IPS-20b (cell line): ENCODE results near the gene IDE.

Experiments
- H3K27ac ChIP-seq: one replicate; pipeline ENCODE4 v1.5.1; 2013; ENCODE audit warnings: low read length
- H3K27me3 ChIP-seq: 2 replicates; pipeline ENCODE4 v1.6.1; 2013; ENCODE audit warnings: mild to moderate bottlenecking, low read length, inconsistent platforms; ENCODE audit not compliant: insufficient read depth
- H3K36me3 ChIP-seq: 2 replicates; pipeline ENCODE4 v1.6.1; 2013; ENCODE audit warnings: low read depth, mild to moderate bottlenecking, inconsistent platforms, low read length, moderate library complexity; ENCODE audit not compliant: insufficient read depth
- H3K4me1 ChIP-seq: 2 replicates; pipeline ENCODE4 v1.6.1; 2013; ENCODE audit warnings: mild to moderate bottlenecking, control low read depth, inconsistent platforms, low read length, moderate library complexity; ENCODE audit not compliant: insufficient read depth
- H3K4me3 ChIP-seq: 2 replicates; pipeline ENCODE4 v1.5.1; 2013; ENCODE audit warnings: mild to moderate bottlenecking, low read length, inconsistent platforms
- H3K9ac ChIP-seq: 2 replicates; pipeline ENCODE4 v1.6.1; 2013; ENCODE audit warnings: low read depth, mild to moderate bottlenecking, inconsistent platforms, low read length, moderate library complexity
- H3K9me3 ChIP-seq: 2 replicates; pipeline ENCODE4 v1.6.1; 2013; ENCODE audit warnings: mild to moderate bottlenecking, low read depth, low read length, inconsistent platforms; ENCODE audit not compliant: insufficient read depth

The IDE gene

GRCh38 chr10:92553959-92554358, 19.9 kb downstream of the IDE start:
- Histone ChIP-seq H3K36me3 (peaks cover 13% of the 10 kb centered on the region; the same call in 1 of the 2 replicates), H3K27me3 (no peaks in the 10 kb centered on the region), H3K4me3 (no peak overlapping the region), H3K27ac (no peak overlapping the region), H3K4me1 (no peaks in the 10 kb centered on the region), H3K9ac (no peak overlapping the region), H3K9me3 (peaks cover under 1% of the 10 kb centered on the region; the same call in 1 of the 2 replicates)

- peaks cover 11% of the 10 kb centered on the region; the same call in 1 of the 2 replicates for H3K36me3 ChIP-seq
- no peak overlapping the region for H3K27ac ChIP-seq
- no peak overlapping the region for H3K4me3 ChIP-seq
- H3K9ac ChIP-seq = no peak overlapping the region
- H3K27me3 ChIP-seq = no peaks in the 10 kb centered on the region
- no peaks in the 10 kb centered on the region for H3K9me3 ChIP-seq
- H3K4me1 ChIP-seq = no peaks in the 10 kb centered on the region
Observed at GRCh38 chr10:92552310-92552709, 21.6 kb downstream of the IDE start.

DNA sequence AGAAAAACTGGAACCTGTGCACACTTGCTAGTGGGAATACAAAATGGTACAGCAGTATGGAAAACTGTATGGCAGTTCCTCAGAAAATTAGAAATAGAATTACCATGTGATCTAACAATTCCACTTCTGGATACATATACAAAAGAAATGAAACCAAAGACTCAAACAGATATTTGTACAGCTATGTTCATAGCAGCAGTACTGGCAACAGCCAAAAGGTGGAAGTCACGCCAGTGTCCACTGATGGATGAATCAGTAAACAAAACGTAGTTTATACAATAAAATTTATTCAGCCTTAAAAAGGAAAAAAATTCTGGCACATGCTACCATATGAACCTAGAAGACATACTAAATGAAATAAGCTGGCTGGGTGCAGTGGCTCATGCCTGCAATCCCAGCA, 23.0 kb downstream of the IDE start:
- no peaks in the 10 kb centered on the region for H3K9me3 ChIP-seq
- no peaks in the 10 kb centered on the region for H3K27me3 ChIP-seq
- H3K36me3 ChIP-seq = peaks cover 11% of the 10 kb centered on the region; the same call in 1 of the 2 replicates
- 0 out of 2 replicates have a peak, but pooled peaks cover 1% of the 10 kb centered on the region for H3K4me1 ChIP-seq
- no peak overlapping the region for H3K27ac ChIP-seq
- H3K4me3 ChIP-seq = no peak overlapping the region
- no peak overlapping the region for H3K9ac ChIP-seq

GRCh38 chr10:92547676-92548075, 26.2 kb downstream of the IDE start:
- H3K9ac ChIP-seq = no peak overlapping the region
- H3K36me3 ChIP-seq = no peaks in the 10 kb centered on the region
- H3K27ac ChIP-seq = no peak overlapping the region
- no peaks in the 10 kb centered on the region for H3K9me3 ChIP-seq
- H3K27me3 ChIP-seq = no peaks in the 10 kb centered on the region
- no peak overlapping the region for H3K4me3 ChIP-seq
- peaks cover 17% of the 10 kb centered on the region for H3K4me1 ChIP-seq

DNA sequence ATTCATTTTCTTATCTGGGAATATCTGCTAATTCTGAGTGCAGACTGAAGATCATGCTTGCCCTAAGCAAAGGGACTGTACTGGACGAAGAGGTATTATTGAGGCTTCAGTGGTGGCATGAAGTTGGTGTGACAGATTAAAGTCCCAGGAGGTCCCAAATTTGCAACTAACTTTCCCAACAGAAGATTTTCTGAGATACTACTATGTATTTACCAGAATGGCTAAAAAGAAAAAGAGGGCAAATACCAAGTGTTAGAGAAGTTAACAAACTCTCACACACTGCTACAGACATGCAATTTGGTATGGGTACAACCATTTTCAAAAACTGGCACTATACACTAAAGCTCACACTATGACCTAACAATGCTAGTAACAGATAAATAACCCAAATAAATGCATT, 28.3 kb downstream of the IDE start:
- no peak overlapping the region for H3K9ac ChIP-seq
- no peak overlapping the region for H3K4me3 ChIP-seq
- H3K36me3 ChIP-seq = no peaks in the 10 kb centered on the region
- H3K27me3 ChIP-seq = no peaks in the 10 kb centered on the region
- peaks cover 25% of the 10 kb centered on the region for H3K4me1 ChIP-seq
- H3K9me3 ChIP-seq = no peaks in the 10 kb centered on the region
- H3K27ac ChIP-seq = no peak overlapping the region

GRCh38 chr10:92544296-92544695, 29.6 kb downstream of the IDE start:
- H3K9ac ChIP-seq = no peak overlapping the region
- no peak overlapping the region for H3K4me3 ChIP-seq
- no peaks in the 10 kb centered on the region for H3K27me3 ChIP-seq
- H3K9me3 ChIP-seq = no peaks in the 10 kb centered on the region
- no peaks in the 10 kb centered on the region for H3K36me3 ChIP-seq
- no peak overlapping the region for H3K27ac ChIP-seq
- H3K4me1 ChIP-seq = peaks cover 25% of the 10 kb centered on the region

GRCh38 chr10:92542458-92542857, 31.4 kb downstream of the IDE start:
- Histone ChIP-seq H3K9me3 (no peaks in the 10 kb centered on the region), H3K36me3 (no peaks in the 10 kb centered on the region; the same call in 1 of the 2 replicates), H3K4me1 (peaks cover 27% of the 10 kb centered on the region), H3K4me3 (no peak overlapping the region), H3K27me3 (no peaks in the 10 kb centered on the region), H3K9ac (no peak overlapping the region), H3K27ac (no peak overlapping the region)

DNA sequence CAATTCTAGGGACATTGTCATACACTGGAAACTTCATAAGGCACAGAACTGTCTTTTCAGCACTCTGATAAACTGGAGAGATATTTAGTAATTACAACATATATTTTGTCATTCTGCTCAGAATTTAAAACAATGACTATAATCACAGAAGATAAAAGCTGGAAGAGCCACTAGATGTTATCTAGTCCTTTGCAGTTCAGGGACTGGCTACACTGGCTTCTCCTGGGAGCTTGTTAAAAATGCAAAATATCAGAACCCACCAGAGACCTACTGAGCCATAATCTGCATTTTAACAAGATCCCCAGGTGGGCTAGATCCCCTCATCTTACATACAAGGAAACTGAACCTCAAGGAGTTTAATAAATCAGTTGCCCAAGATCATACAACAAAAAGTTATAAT, 32.3 kb downstream of the IDE start:
- Histone ChIP-seq H3K4me1 (peaks cover 27% of the 10 kb centered on the region), H3K27ac (no peak overlapping the region), H3K36me3 (peaks cover 5% of the 10 kb centered on the region; the same call in 1 of the 2 replicates), H3K4me3 (no peak overlapping the region), H3K27me3 (no peaks in the 10 kb centered on the region), H3K9ac (peak overlapping the region; percentile 28; the same call in 1 of the 2 replicates), H3K9me3 (no peaks in the 10 kb centered on the region)

- Histone ChIP-seq H3K4me3 (no peak overlapping the region), H3K27ac (no peak overlapping the region), H3K4me1 (peaks cover 11% of the 10 kb centered on the region; the same call in 1 of the 2 replicates), H3K27me3 (no peaks in the 10 kb centered on the region), H3K36me3 (peaks cover 24% of the 10 kb centered on the region), H3K9ac (no peak overlapping the region), H3K9me3 (no peaks in the 10 kb centered on the region)
Observed at GRCh38 chr10:92538231-92538958, 35.5 kb downstream of the IDE start.

GRCh38 chr10:92530891-92531535, 42.9 kb downstream of the IDE start:
- no peak overlapping the region for H3K9ac ChIP-seq
- H3K36me3 ChIP-seq = peaks cover 58% of the 10 kb centered on the region
- H3K4me3 ChIP-seq = no peak overlapping the region
- H3K27ac ChIP-seq = no peak overlapping the region
- no peaks in the 10 kb centered on the region for H3K9me3 ChIP-seq
- H3K27me3 ChIP-seq = no peaks in the 10 kb centered on the region
- no peaks in the 10 kb centered on the region for H3K4me1 ChIP-seq

DNA sequence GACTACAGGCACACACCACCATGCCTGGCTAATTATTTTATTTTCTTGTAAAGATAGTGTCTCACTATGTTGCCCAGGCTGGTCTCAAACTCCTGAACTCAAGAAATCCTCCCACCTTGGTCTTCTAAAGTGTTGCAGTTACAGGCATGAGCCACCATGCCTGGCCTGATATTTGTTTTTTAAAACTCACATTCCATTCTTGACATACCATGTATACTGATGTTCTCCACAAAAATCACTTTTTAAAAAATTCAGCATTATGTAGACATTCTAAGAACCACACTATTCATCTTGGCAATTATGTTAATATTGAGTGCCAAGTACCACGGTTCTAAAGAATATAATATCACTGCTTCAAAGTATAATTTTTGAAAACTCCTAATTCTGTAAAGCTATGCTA, 43.5 kb downstream of the IDE start:
- no peak overlapping the region for H3K4me3 ChIP-seq
- H3K27ac ChIP-seq = no peak overlapping the region
- no peaks in the 10 kb centered on the region for H3K4me1 ChIP-seq
- no peak overlapping the region for H3K9ac ChIP-seq
- H3K36me3 ChIP-seq = peaks cover 55% of the 10 kb centered on the region
- H3K27me3 ChIP-seq = no peaks in the 10 kb centered on the region
- H3K9me3 ChIP-seq = no peaks in the 10 kb centered on the region

GRCh38 chr10:92527716-92528115, 46.2 kb downstream of the IDE start:
- Histone ChIP-seq H3K36me3 (peaks cover 36% of the 10 kb centered on the region), H3K4me1 (no peaks in the 10 kb centered on the region), H3K27me3 (no peaks in the 10 kb centered on the region), H3K9me3 (no peaks in the 10 kb centered on the region), H3K4me3 (no peak overlapping the region), H3K27ac (no peak overlapping the region), H3K9ac (no peak overlapping the region)
